Measurements from ENCODE around the gene CDS2.

DNA sequence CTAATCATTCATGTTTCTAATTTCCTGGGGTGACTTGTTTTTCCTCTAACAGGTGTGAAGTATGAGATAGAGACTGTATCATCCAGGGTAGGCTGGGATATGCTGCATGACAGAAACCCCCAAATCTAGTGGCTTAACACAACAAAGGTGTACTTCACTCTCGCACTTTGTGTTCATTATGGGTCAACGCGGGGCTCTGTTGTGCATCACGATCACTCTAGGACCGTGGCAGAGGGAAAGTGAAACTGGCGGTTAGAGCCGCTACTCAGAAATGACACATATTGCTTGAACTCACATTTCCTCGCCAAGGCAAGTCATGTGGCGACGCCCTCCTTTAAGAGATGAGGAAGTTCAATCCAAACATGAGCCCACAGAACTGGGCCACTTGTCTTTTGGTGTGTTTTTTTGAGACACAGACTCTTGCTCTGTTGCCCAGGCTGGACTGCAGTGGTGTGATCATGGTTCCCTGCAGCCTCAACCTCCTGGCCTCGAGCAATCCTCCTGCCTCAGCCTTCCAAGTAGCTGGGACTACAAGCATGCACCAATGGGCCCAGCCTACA, 48.3 kb upstream of the CDS2 start:
- TF ChIP-seq, protein P1, sequence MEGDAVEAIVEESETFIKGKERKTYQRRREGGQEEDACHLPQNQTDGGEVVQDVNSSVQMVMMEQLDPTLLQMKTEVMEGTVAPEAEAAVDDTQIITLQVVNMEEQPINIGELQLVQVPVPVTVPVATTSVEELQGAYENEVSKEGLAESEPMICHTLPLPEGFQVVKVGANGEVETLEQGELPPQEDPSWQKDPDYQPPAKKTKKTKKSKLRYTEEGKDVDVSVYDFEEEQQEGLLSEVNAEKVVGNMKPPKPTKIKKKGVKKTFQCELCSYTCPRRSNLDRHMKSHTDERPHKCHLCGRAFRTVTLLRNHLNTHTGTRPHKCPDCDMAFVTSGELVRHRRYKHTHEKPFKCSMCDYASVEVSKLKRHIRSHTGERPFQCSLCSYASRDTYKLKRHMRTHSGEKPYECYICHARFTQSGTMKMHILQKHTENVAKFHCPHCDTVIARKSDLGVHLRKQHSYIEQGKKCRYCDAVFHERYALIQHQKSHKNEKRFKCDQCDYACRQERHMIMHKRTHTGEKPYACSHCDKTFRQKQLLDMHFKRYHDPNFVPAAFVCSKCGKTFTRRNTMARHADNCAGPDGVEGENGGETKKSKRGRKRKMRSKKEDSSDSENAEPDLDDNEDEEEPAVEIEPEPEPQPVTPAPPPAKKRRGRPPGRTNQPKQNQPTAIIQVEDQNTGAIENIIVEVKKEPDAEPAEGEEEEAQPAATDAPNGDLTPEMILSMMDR (tag by site-specific recombination; IDR thresholded peaks at IDR 0.05) = no peak
- TF ChIP-seq, protein P2, sequence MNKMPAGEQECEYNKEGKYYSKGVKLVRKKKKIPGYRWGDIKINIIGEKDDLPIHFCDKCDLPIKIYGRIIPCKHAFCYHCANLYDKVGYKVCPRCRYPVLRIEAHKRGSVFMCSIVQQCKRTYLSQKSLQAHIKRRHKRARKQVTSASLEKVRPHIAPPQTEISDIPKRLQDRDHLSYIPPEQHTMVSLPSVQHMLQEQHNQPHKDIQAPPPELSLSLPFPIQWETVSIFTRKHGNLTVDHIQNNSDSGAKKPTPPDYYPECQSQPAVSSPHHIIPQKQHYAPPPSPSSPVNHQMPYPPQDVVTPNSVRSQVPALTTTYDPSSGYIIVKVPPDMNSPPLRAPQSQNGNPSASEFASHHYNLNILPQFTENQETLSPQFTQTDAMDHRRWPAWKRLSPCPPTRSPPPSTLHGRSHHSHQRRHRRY (tag by site-specific recombination; IDR thresholded peaks at IDR 0.05) = no peak
- TF ChIP-seq KLF9 (tag by site-specific recombination; IDR thresholded peaks at IDR 0.05; ENCODE audit: low read depth) (no peak), HOXD13 (CRISPR knock-in tag; IDR thresholded peaks at IDR 0.05; ENCODE audit: borderline replicate concordance) (no peak), ZNF785 (tag by site-specific recombination; IDR thresholded peaks at IDR 0.05) (no peak), ZNF175 (tag by site-specific recombination; IDR thresholded peaks at IDR 0.05) (no peak), YY1 (tag by site-specific recombination; IDR thresholded peaks at IDR 0.05) (no peak)

All from HEK293 (cell line).